Astrocyte (in vitro differentiated cells and primary cell): Measurements from ENCODE around the gene POLN. TPM values are rescaled to one million over a fixed set of nuclear protein-coding genes. Genes with fewer than 3 reads are reported as not detected.

ENCODE experiments used
- DNase-seq: peaks from one replicate; pipeline ENCODE4 v3.0.0-alpha.2; 2010; ENCODE audit warnings: low read depth
- FAIRE-seq: peaks from 2 replicates; lab custom pipeline; 2011; peaks lifted over from hg19 to GRCh38; lab: Jason Lieb, UNC
- H2AFZ ChIP-seq: 2 replicates; pipeline ENCODE4 v1.6.0; 2012; ENCODE audit warnings: low read depth, low read length, inconsistent platforms
- H3K27ac ChIP-seq: 2 replicates; pipeline ENCODE4 v1.5.1; 2011; ENCODE audit warnings: low read depth, low read length, inconsistent platforms
- H3K27me3 ChIP-seq: 2 replicates; pipeline ENCODE4 v1.6.0; 2011; ENCODE audit warnings: low read length, inconsistent platforms; ENCODE audit not compliant: insufficient read depth
- H3K36me3 ChIP-seq: 2 replicates; pipeline ENCODE4 v1.5.1; 2011; ENCODE audit warnings: low read length, inconsistent platforms; ENCODE audit not compliant: insufficient read depth
- H3K4me1 ChIP-seq: 2 replicates; pipeline ENCODE4 v1.5.1; 2011; ENCODE audit warnings: low read length, inconsistent platforms; ENCODE audit not compliant: insufficient read depth
- H3K4me2 ChIP-seq: 2 replicates; pipeline ENCODE4 v1.6.0; 2012; ENCODE audit warnings: low read length, inconsistent platforms
- H3K4me3 ChIP-seq: 2 replicates; pipeline ENCODE4 v1.5.1; 2011; ENCODE audit warnings: low read depth, mild to moderate bottlenecking, low read length, inconsistent platforms; ENCODE audit not compliant: insufficient read depth
- H3K79me2 ChIP-seq: 2 replicates; pipeline ENCODE4 v1.6.0; 2012; ENCODE audit warnings: mild to moderate bottlenecking, low read length, inconsistent platforms; ENCODE audit not compliant: insufficient read depth
- H3K9ac ChIP-seq: 2 replicates; pipeline ENCODE4 v1.6.0; 2012; ENCODE audit warnings: mild to moderate bottlenecking, low read length, inconsistent platforms
- H3K9me3 ChIP-seq: 2 replicates; pipeline ENCODE4 v1.5.1; 2012; ENCODE audit warnings: low read depth, mild to moderate bottlenecking, low read length, inconsistent platforms; ENCODE audit not compliant: insufficient read depth
- H4K20me1 ChIP-seq: 2 replicates; pipeline ENCODE4 v1.6.0; 2012; ENCODE audit warnings: low read length, inconsistent platforms; ENCODE audit not compliant: insufficient read depth
- H3K27ac Mint-ChIP-seq: one replicate; pipeline ENCODE4 v1.8.0; 2021; ENCODE audit warnings: mild to moderate bottlenecking, mixed read lengths; ENCODE audit not compliant: unreplicated experiment
- H3K27me3 Mint-ChIP-seq: one replicate; pipeline ENCODE4 v1.8.0; 2021; ENCODE audit warnings: low read depth, mixed read lengths; ENCODE audit not compliant: unreplicated experiment
- H3K36me3 Mint-ChIP-seq: one replicate; pipeline ENCODE4 v1.8.0; 2021; ENCODE audit warnings: low read depth, mixed read lengths; ENCODE audit not compliant: unreplicated experiment
- H3K4me1 Mint-ChIP-seq: one replicate; pipeline ENCODE4 v1.8.0; 2021; ENCODE audit warnings: low read depth, mixed read lengths; ENCODE audit not compliant: unreplicated experiment
- H3K4me3 Mint-ChIP-seq: one replicate; pipeline ENCODE4 v1.8.0; 2021; ENCODE audit warnings: mild to moderate bottlenecking, moderate library complexity, mixed read lengths; ENCODE audit not compliant: unreplicated experiment
- H3K9me3 Mint-ChIP-seq: one replicate; pipeline ENCODE4 v1.8.0; 2021; ENCODE audit warnings: mild to moderate bottlenecking, mixed read lengths; ENCODE audit not compliant: unreplicated experiment
- CTCF ChIP-seq: IDR thresholded peaks from 2 replicates; pipeline ENCODE4 v1.5.1; 2011; ENCODE audit warnings: low read depth, mild to moderate bottlenecking, inconsistent platforms, low read length, moderate library complexity; ENCODE audit not compliant: insufficient read depth
- EZH2 ChIP-seq: IDR thresholded peaks from 2 replicates; pipeline ENCODE4 v1.6.1; 2012; ENCODE audit warnings: mild to moderate bottlenecking, low read length, inconsistent platforms; ENCODE audit not compliant: insufficient read depth
- total RNA-seq: library from RNA; stranded (reverse); gene quantifications from 2 replicates; pipeline ENCODE4 v1.2.1, GENCODE V29; 2021

The POLN gene
- total RNA-seq, 1 donor from 2014 or later, result 3.1 TPM

- Histone ChIP-seq H3K4me1 (peaks cover 5% of the 10 kb centered on the region), H3K9ac (no peak overlapping the region), H3K36me3 (no peaks in the 10 kb centered on the region), H2AFZ (no peak overlapping the region), H3K4me2 (no peak overlapping the region), H3K79me2 (no peaks in the 10 kb centered on the region), H3K9me3 (no peaks in the 10 kb centered on the region), H4K20me1 (no peaks in the 10 kb centered on the region), H3K27ac (no peak overlapping the region), H3K4me3 (no peak overlapping the region), H3K27me3 (no peaks in the 10 kb centered on the region)
- no peaks in the 10 kb centered on the region for H3K9me3 Mint-ChIP-seq
- TF ChIP-seq EZH2, result no peak
- TF ChIP-seq CTCF, result no peak
- no peaks in the 10 kb centered on the region for H3K36me3 Mint-ChIP-seq
- DNase-seq (no peak), FAIRE-seq (no peak)
- peaks cover 26% of the 10 kb centered on the region for H3K27me3 Mint-ChIP-seq
- H3K27ac Mint-ChIP-seq, result no peak overlapping the region
- no peak overlapping the region for H3K4me3 Mint-ChIP-seq
- H3K4me1 Mint-ChIP-seq, result no peaks in the 10 kb centered on the region
These were observed 25.4 kb upstream of the POLN start for GRCh38 chr4:2267320-2267811.

GRCh38 chr4:2266821-2267220, 24.9 kb upstream of the POLN start:
- Mint-ChIP-seq H3K27ac (no peak overlapping the region), H3K36me3 (no peaks in the 10 kb centered on the region), H3K4me3 (no peak overlapping the region), H3K27me3 (peaks cover 25% of the 10 kb centered on the region), H3K9me3 (no peaks in the 10 kb centered on the region), H3K4me1 (no peaks in the 10 kb centered on the region)
- no peaks in the 10 kb centered on the region for H3K9me3 ChIP-seq
- no peaks in the 10 kb centered on the region for H3K27me3 ChIP-seq
- H2AFZ ChIP-seq, result no peak overlapping the region
- H3K4me2 ChIP-seq, result no peak overlapping the region
- H3K79me2 ChIP-seq, result no peaks in the 10 kb centered on the region
- TF ChIP-seq EZH2, result no peak
- TF ChIP-seq CTCF, result no peak
- no peak overlapping the region for H3K27ac ChIP-seq
- H3K4me3 ChIP-seq, result no peak overlapping the region
- H4K20me1 ChIP-seq, result no peaks in the 10 kb centered on the region
- H3K9ac ChIP-seq, result no peak overlapping the region
- H3K4me1 ChIP-seq, result peaks cover 5% of the 10 kb centered on the region
- no peak for DNase-seq
- FAIRE-seq, result no peak
- H3K36me3 ChIP-seq, result no peaks in the 10 kb centered on the region

GRCh38 chr4:2266181-2266580, 24.3 kb upstream of the POLN start:
- H3K4me3 Mint-ChIP-seq, result no peak overlapping the region
- H3K27ac Mint-ChIP-seq, result no peak overlapping the region
- Histone ChIP-seq H3K4me1 (peaks cover 5% of the 10 kb centered on the region), H3K4me3 (no peak overlapping the region), H3K79me2 (peaks cover under 1% of the 10 kb centered on the region), H3K9me3 (no peaks in the 10 kb centered on the region), H3K4me2 (no peak overlapping the region), H3K27me3 (no peaks in the 10 kb centered on the region), H2AFZ (no peak overlapping the region), H4K20me1 (peaks cover under 1% of the 10 kb centered on the region), H3K27ac (no peak overlapping the region), H3K36me3 (no peaks in the 10 kb centered on the region), H3K9ac (no peak overlapping the region)
- DNase-seq, result peak; percentile 11
- no peaks in the 10 kb centered on the region for H3K4me1 Mint-ChIP-seq
- H3K36me3 Mint-ChIP-seq, result no peaks in the 10 kb centered on the region
- H3K27me3 Mint-ChIP-seq, result peaks cover 25% of the 10 kb centered on the region
- H3K9me3 Mint-ChIP-seq, result no peaks in the 10 kb centered on the region
- FAIRE-seq, result no peak
- TF ChIP-seq EZH2 (no peak), CTCF (no peak)
